Measurements from ENCODE around the gene YPEL4.

Gene YPEL4

GRCh38 chr11:57605028-57605420 lies 44.7 kb downstream of the YPEL4 start:
- TF ChIP-seq, protein P1, sequence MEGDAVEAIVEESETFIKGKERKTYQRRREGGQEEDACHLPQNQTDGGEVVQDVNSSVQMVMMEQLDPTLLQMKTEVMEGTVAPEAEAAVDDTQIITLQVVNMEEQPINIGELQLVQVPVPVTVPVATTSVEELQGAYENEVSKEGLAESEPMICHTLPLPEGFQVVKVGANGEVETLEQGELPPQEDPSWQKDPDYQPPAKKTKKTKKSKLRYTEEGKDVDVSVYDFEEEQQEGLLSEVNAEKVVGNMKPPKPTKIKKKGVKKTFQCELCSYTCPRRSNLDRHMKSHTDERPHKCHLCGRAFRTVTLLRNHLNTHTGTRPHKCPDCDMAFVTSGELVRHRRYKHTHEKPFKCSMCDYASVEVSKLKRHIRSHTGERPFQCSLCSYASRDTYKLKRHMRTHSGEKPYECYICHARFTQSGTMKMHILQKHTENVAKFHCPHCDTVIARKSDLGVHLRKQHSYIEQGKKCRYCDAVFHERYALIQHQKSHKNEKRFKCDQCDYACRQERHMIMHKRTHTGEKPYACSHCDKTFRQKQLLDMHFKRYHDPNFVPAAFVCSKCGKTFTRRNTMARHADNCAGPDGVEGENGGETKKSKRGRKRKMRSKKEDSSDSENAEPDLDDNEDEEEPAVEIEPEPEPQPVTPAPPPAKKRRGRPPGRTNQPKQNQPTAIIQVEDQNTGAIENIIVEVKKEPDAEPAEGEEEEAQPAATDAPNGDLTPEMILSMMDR (conservative IDR thresholded peaks at IDR 0.05; ENCODE audit: control insufficient read depth, insufficient read depth, low read depth, low read length): no peak
- no peak for DNase-seq (ENCODE audit: low read depth)

DNA sequence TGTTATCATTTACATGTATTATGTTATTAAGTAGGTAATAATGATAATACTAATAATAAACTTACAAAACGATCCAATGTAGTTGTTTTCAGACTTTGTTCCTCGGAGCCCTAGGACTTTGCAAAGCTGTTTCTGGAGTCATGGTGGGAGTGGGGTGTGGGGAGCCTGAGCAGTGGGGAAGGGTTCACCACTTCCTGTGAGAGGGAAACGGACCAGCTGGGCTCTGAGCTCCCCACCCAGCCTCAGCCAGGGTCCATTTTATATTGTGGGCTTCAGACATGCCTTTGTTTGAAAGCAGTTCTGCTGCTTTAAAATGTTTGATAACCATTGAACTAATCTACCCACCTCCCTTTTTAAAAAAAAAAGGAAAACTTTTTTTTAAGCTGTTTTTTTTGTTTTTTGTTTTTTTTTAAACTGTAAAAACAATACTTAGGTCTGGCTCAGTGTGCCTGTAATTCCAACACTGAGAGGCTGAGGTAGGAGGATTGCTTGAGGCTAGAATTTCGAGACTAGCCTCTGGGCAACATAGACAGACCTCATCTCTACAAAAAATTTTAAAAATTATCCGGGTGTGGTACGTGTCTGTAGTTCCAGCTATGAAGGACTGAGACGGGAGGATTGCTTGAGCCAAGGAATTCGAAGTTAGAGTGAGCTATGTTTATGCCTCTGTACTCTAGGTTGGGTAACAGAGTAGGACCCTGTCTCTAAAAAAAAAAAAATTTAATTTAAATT lies 45.2 kb downstream of the YPEL4 start:
- TF ChIP-seq, protein P1 (conservative IDR thresholded peaks at IDR 0.05; ENCODE audit: control insufficient read depth, insufficient read depth, low read depth, low read length): no peak
- H3K4me3 ChIP-seq (ENCODE audit: control insufficient read depth, low read depth, low read length): no peak overlapping the region
- DNase-seq (ENCODE audit: low read depth): no peak

More at GRCh38 chr11:57605028-57605420, 44.7 kb downstream of the YPEL4 start:
- H3K4me3 ChIP-seq (ENCODE audit: control insufficient read depth, low read depth, low read length): no peak overlapping the region

- TF ChIP-seq, protein P1 (conservative IDR thresholded peaks at IDR 0.05; ENCODE audit: control insufficient read depth, insufficient read depth, low read depth, low read length): no peak
- H3K4me3 ChIP-seq (ENCODE audit: control insufficient read depth, low read depth, low read length): no peak overlapping the region
- no peak for DNase-seq (ENCODE audit: low read depth)
These were observed 48.4 kb downstream of the YPEL4 start for GRCh38 chr11:57601297-57601696.

GRCh38 chr11:57599381-57599780 lies 50.3 kb downstream of the YPEL4 start:
- TF ChIP-seq, protein P1 (conservative IDR thresholded peaks at IDR 0.05; ENCODE audit: control insufficient read depth, insufficient read depth, low read depth, low read length): no peak
- DNase-seq (ENCODE audit: low read depth): peak; percentile 11
- peak overlapping the region; percentile 57 for H3K4me3 ChIP-seq (ENCODE audit: control insufficient read depth, low read depth, low read length)

DNA sequence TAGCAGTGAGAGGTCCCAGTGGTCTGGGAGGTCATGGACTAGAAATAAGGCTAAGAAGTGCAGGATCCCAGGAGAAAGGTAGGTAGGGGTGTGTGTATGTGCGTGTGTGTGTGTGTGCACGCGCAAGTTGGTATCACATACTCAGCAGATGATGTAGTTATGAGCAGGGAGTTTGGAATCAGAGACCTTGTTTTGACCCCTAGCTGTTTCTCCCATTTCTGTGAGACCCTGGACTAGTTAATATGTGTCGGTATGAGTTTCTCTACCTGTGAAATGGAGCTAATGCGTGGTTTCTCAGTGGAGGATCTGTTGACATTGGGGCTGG lies 50.9 kb downstream of the YPEL4 start:
- H3K4me3 ChIP-seq (ENCODE audit: control insufficient read depth, low read depth, low read length): peak overlapping the region; percentile 57
- DNase-seq (ENCODE audit: low read depth): peak; percentile 58
- TF ChIP-seq, protein P1 (conservative IDR thresholded peaks at IDR 0.05; ENCODE audit: control insufficient read depth, insufficient read depth, low read depth, low read length): no peak

DNA sequence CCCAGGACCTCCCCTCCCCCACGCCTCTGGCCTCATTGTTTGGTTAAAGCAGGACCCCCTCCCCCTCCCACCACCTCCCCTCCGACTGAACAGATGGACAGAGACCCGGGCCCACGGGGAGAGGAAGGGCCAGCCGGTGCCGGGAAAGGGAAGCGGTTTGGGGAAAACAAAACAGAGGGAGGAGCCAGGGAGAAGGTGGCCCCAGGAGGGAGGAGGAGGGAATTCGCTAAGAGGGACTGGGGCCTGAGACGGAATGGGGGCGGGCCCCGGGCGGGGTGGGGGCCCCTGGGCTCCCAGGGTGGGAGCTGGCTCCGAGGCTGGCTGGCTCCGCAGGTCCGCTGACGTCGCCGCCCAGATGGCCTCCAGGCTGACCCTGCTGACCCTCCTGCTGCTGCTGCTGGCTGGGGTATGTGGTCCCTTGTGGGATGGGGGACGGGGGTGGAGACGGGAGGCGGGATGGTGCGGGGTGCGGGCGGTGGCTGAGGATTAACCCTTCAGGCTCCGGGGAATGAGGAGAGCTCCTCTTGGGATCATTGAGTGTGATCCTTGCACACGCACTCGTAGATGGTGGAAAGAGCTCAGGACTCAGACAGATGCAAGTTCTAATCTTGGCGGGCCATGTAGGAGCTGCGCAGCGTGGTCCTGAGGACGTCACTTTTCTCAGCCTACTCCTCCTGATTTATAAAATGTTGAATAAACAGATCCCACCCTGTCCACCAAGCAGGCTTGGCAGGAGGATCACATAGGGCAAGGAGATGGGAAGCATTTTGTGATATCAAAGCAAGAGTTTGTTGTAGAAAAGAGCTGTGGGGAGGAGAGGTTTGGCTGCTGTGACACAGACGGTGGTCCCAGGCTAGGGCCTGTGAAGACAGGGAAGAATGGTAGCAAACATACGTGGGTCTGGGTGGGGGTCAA lies 51.5 kb downstream of the YPEL4 start:
- H3K4me3 ChIP-seq (ENCODE audit: control insufficient read depth, low read depth, low read length): peak overlapping the region; percentile 57
- TF ChIP-seq, protein P1 (conservative IDR thresholded peaks at IDR 0.05; ENCODE audit: control insufficient read depth, insufficient read depth, low read depth, low read length): no peak
- DNase-seq (ENCODE audit: low read depth): peak; percentile 80
